NCI-H187 treated with DMSO at 0.1 percent for 48 hours (cell line): ENCODE results near the gene SLC30A9.

Source experiments
- DNase-seq: peaks from one replicate; lab custom pipeline; 2025; lab: John Stamatoyannopoulos, UW

The SLC30A9 gene

GRCh38 chr4:41999321-41999720 is 9.0 kb downstream of the SLC30A9 start:
- DNase-seq = no peak

GRCh38 chr4:42008011-42008786 is 17.9 kb downstream of the SLC30A9 start:
- DNase-seq = no peak

- DNase-seq = no peak
These were observed 25.1 kb downstream of the SLC30A9 start for GRCh38 chr4:42015438-42015837.

- DNase-seq = no peak
These were observed 28.1 kb downstream of the SLC30A9 start for GRCh38 chr4:42018451-42018850.

DNA sequence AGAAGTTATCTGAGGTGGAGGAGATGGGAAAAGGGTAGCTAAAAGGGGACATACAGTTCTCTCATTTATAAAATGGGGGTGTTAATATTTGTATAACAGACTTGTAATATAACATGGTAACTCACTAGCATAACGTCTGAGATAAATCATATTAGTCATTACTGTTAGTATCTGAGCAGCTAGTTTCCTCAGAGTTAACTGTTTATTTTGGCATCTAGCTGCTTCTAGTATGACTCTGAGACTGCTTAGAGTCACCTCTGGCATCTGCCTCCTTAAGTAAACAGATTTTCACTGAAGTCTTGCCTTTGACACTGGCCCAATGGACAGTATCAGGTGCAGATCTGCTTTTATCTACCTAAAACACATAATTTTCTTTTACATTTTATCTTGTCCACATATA is 58.1 kb downstream of the SLC30A9 start:
- DNase-seq = no peak

DNA sequence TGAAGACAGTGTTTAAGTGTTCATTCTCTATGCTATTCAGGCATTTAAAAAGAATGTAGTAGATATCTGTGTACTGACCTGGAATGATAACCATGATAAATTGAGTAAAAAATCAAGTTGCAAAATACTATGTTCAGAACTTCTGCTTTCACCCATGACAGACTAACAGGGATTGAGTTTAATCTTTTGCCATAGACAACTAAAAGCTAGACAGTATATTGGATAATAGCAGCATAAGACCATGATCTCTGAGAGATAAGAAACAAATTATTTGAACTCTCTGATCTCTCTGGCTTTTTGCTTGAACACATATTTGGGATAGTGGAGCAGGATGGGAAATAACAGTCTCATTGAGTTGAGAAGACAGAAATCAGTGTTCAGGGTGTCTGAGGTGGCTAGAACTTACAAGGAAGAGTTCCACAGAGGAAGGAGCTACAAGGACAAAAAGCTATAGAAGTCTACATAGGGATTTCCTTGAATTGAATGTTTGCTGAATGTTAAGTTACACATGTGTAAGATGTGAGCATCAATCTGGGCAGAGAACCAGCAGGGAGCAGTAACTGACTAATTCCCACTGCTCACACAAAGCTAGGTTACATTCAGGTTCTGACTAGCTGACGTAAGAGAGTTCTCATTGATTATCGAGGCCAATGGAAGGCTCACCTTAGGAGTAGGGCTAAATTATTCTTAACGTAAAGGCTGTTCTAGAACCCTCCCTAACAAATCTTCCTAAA is 60.4 kb downstream of the SLC30A9 start:
- no peak for DNase-seq

- no peak for DNase-seq
These were observed 76.1 kb downstream of the SLC30A9 start for GRCh38 chr4:42066402-42066801.

GRCh38 chr4:42067264-42067663 is 76.9 kb downstream of the SLC30A9 start:
- no peak for DNase-seq

- DNase-seq = no peak
These were observed 80.1 kb downstream of the SLC30A9 start for GRCh38 chr4:42070463-42070862.

GRCh38 chr4:42074294-42074693 is 84.0 kb downstream of the SLC30A9 start:
- DNase-seq = no peak

DNA sequence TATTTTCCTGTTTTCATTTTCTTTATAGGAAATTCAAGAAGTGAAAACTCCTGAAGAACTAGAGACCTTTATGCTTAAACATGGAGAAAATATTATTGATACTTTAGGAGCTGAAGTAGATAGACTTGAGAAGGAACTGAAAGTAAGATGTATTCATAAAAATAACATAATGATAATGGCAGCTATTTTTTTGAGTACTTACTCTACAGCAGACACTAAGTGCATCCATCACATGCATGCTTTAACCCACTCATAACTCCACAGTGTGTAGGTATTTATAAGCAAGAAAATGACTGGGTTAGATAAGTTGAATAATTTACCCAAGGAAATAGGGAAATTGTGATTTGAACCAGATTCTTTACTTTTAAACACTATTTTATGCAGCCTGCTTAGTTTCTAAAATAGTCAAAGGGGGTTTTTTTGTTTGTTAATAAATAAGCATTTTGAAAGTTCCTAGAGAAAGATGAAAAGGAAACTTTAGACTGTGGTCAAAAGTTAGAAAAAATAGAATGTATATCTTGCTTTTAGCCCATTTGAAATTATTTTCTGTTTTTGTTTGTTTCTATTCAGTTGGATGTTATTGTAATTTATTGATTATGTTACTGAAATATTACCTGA is 88.0 kb downstream of the SLC30A9 start:
- DNase-seq = no peak

DNA sequence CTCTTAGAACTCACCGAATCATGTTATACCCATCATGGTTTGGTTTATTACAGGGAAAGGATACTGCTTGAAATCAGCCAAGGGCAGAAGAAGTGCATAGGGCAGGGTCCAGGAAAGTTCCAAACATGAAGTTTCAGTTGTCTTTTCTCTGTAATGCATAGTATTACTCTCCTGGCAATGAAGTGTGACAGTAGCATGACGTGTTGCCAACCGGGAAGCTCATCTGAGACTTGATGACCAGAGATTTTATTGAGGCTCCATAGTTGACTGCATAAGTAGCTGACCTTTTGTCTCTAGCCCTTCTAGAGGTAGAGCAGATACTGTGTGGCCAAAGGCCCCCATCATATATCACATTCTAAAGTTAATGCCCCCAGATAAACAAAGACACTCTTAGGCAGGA is 90.0 kb downstream of the SLC30A9 start:
- DNase-seq = no peak

- DNase-seq = no peak
These were observed 93.5 kb downstream of the SLC30A9 start for GRCh38 chr4:42083816-42084215.

GRCh38 chr4:42088386-42088785 is 98.1 kb downstream of the SLC30A9 start:
- no peak for DNase-seq

DNA sequence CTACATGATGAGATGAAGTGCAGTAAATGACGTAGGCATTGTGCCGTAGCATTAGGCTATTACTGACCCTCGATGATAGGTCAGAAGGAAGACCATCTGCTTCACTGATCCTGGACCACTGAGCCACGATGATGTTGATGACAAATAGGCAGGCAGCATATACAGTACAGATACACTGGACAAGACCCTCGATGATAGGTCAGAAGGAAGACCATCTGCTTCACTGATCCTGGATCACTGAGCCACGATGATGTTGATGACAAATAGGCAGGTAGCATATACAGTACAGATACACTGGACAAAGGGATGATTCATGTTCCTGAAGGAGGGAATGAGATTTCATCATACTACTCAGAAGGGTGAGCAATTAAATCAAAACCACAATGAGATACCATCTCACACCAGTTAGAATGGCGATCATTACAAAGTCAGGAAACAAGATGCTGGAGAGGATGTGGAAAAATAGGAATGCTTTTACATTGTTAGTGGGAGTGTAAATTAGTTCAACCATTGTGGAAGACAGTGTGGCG is 111.2 kb downstream of the SLC30A9 start:
- DNase-seq = no peak

- DNase-seq = no peak
These were observed 114.2 kb downstream of the SLC30A9 start for GRCh38 chr4:42104521-42104920.

GRCh38 chr4:42112846-42113245 is 122.5 kb downstream of the SLC30A9 start:
- DNase-seq = no peak

DNA sequence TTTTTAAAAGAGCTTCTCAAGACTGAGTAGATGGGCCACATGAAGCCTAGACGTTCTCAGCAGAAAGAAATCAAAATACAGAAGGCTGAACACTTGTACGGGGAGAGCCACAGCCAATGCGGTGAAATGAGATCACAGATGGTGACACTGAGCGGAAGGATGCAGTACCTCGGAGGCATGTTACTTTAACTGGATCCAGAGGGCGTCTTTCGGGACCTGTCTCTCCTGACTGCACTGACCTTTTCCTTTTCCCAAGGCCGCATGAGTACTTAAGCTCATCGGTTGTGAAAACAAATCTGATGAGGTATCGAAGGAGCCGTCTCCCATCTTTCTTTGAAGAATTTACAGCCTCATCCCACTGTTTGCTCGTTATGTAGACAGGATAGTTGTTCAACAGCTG is 129.6 kb downstream of the SLC30A9 start:
- DNase-seq = no peak

- no peak for DNase-seq
These were observed 131.9 kb downstream of the SLC30A9 start for GRCh38 chr4:42122237-42122636.

DNA sequence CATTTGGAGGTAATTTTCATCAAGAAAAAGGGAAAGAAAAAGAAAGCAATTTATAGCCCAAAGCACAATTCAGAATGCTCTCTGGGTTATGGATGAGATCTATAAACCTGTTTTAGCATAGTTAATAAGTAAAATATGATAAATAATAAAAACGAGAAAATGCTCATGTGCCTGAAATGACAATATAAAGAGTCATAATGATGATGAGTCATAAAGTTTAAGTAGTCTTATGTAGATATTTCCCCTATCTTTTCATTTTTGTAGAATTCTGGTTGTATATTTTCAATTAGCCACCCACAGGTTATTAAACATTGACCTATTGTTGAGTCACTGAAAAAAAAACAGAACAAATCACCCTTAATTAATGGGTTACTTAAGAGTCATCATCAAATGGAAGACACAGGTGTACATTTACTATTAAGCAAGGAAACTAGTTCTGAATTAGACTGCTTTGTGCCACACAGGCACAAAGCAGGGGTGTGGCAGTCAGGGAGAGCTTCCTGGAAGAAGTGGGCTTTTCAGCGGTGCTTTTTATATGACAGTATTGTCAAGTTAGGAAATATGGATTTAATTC is 132.8 kb downstream of the SLC30A9 start:
- no peak for DNase-seq

DNA sequence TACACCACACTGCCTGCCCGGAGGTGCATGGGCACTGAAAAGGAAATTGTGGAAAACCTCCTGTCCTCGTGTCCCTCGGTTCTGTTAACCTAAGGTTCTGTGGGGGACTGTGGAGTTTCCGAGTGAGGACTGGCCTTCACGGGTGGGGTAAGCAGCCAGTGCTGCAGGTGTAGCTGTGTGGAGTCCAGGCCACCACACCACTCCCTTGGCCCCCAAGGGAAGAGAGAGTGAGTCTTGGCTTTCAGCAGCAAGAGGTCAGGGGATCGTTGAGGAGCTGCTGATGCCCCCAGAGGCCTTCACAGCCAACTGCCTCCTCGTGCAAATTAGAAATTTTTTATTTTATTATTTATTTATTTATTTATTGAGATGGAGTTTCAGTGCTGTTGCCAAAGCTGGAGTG is 141.8 kb downstream of the SLC30A9 start:
- DNase-seq = no peak

DNA sequence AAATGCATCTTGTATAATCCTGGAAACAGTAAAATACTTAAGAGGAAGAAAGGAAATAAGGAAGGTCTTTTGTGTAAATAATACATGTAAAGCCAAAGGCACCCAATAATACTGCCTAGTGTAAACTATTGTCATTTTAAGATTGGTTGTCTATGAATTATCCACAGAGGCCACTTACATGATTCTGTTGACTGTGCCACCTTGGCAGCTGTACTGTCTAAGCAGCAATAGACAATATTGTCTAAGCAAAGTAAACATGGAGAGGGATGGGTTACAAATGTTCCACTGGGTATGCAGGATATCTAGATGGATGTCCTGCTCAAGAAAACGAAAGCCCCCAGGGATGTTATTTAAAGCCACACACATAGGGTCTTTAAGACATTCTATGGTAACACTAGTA is 142.7 kb downstream of the SLC30A9 start:
- no peak for DNase-seq

- DNase-seq = no peak
These were observed 146.0 kb downstream of the SLC30A9 start for GRCh38 chr4:42136371-42136770.
